HG03139 (cell line): ENCODE results near the gene DPP7.

Source experiments
- ATAC-seq: cut with Tn5 transposase; IDR thresholded peaks from one replicate; pipeline ENCODE4 v1.9.1; 2021; ENCODE audit not compliant: unreplicated experiment

DPP7 gene

GRCh38 chr9:137112564-137113384 lies 1.8 kb downstream of the DPP7 start:
- ATAC-seq: no peak

- ATAC-seq: no peak
These were observed 2.6 kb downstream of the DPP7 start for GRCh38 chr9:137111788-137112563.

- no peak for ATAC-seq
These were observed 3.4 kb downstream of the DPP7 start for GRCh38 chr9:137110911-137111787.

- no peak for ATAC-seq
These were observed 4.2 kb downstream of the DPP7 start for GRCh38 chr9:137110147-137110910.

GRCh38 chr9:137109250-137110146 lies 5.0 kb downstream of the DPP7 start:
- ATAC-seq: no peak

- no peak for ATAC-seq
These were observed 5.8 kb downstream of the DPP7 start for GRCh38 chr9:137108608-137109249.

GRCh38 chr9:137107982-137108381 lies 6.6 kb downstream of the DPP7 start:
- no peak for ATAC-seq

GRCh38 chr9:137107312-137107921 lies 7.1 kb downstream of the DPP7 start:
- no peak for ATAC-seq

GRCh38 chr9:137106662-137107250 lies 7.8 kb downstream of the DPP7 start:
- ATAC-seq: no peak

GRCh38 chr9:137105814-137106661 lies 8.5 kb downstream of the DPP7 start:
- no peak for ATAC-seq

- ATAC-seq: no peak
These were observed 11.1 kb downstream of the DPP7 start for GRCh38 chr9:137103206-137103999.

- no peak for ATAC-seq
These were observed 15.3 kb downstream of the DPP7 start for GRCh38 chr9:137099231-137099630.

- ATAC-seq: no peak
These were observed 16.6 kb downstream of the DPP7 start for GRCh38 chr9:137097761-137098462.

- ATAC-seq: no peak
These were observed 17.6 kb downstream of the DPP7 start for GRCh38 chr9:137096785-137097546.
